Ectodermal cell (in vitro differentiated cells): Measurements from ENCODE around the gene SESTD1. TPM values are rescaled to one million over a fixed set of nuclear protein-coding genes. Genes with fewer than 3 reads are reported as not detected.

Experiments used
- H3K27ac ChIP-seq: 2 replicates; pipeline ENCODE4 v1.7.0; 2013; ENCODE audit warnings: mild to moderate bottlenecking, low read depth, low read length; ENCODE audit not compliant: insufficient read depth, poor library complexity, severe bottlenecking
- H3K27me3 ChIP-seq: 2 replicates; pipeline ENCODE4 v1.7.0; 2013; ENCODE audit warnings: mild to moderate bottlenecking, low read length; ENCODE audit not compliant: insufficient read depth, control insufficient read depth, poor library complexity, severe bottlenecking
- H3K36me3 ChIP-seq: one replicate; pipeline ENCODE4 v1.7.0; 2013; ENCODE audit warnings: low read length; ENCODE audit not compliant: control insufficient read depth, insufficient read depth
- H3K4me1 ChIP-seq: one replicate; pipeline ENCODE4 v1.7.0; 2013; ENCODE audit warnings: low read length; ENCODE audit not compliant: control insufficient read depth, insufficient read depth
- H3K4me3 ChIP-seq: 2 replicates; pipeline ENCODE4 v1.7.0; 2013; ENCODE audit warnings: low read depth, low read length, control low read depth; ENCODE audit not compliant: insufficient read depth
- H3K9me3 ChIP-seq: 2 replicates; pipeline ENCODE4 v1.7.0; 2013; ENCODE audit warnings: mild to moderate bottlenecking, low read length, moderate library complexity; ENCODE audit not compliant: control insufficient read depth
- WGBS, 2 experiments: methylation state at CpG; one replicate each; pipeline ENCODE4 v1.1.7; 2013; ENCODE audit warnings: missing lambda C conversion rate in 2 of 2; 5-methylcytosine and 5-hydroxymethylcytosine counted together
- polyA plus RNA-seq, 4 experiments: library from polyadenylated mRNA; stranded (reverse); fragments of 50-300 nt; gene quantifications; one replicate each; pipeline ENCODE4 v1.2.3, GENCODE V29; 2013

SESTD1 gene, protein sequence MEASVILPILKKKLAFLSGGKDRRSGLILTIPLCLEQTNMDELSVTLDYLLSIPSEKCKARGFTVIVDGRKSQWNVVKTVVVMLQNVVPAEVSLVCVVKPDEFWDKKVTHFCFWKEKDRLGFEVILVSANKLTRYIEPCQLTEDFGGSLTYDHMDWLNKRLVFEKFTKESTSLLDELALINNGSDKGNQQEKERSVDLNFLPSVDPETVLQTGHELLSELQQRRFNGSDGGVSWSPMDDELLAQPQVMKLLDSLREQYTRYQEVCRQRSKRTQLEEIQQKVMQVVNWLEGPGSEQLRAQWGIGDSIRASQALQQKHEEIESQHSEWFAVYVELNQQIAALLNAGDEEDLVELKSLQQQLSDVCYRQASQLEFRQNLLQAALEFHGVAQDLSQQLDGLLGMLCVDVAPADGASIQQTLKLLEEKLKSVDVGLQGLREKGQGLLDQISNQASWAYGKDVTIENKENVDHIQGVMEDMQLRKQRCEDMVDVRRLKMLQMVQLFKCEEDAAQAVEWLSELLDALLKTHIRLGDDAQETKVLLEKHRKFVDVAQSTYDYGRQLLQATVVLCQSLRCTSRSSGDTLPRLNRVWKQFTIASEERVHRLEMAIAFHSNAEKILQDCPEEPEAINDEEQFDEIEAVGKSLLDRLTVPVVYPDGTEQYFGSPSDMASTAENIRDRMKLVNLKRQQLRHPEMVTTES
- 54.9 TPM for polyA plus RNA-seq (2013, experiment 1 of 4)
- 55.1 TPM for polyA plus RNA-seq (2013, experiment 2 of 4)
- 43.7 TPM for polyA plus RNA-seq (2013, experiment 3 of 4)
- 45.9 TPM for polyA plus RNA-seq (2013, experiment 4 of 4)

GRCh38 chr2:179264368-179265081 is at the start of gene SESTD1:
TSS of gene SESTD1 (minus strand) at chr2:179264832. CDS start at chr2:179191841, 72,991 bp downstream.
- 1% methylated on average over 96 of the region's 96 CpGs for WGBS, 2 experiments
- no peaks in the 10 kb centered on the region for H3K27me3 ChIP-seq
- no peaks in the 10 kb centered on the region for H3K4me1 ChIP-seq
- H3K36me3 ChIP-seq, result no peaks in the 10 kb centered on the region
- no peaks in the 10 kb centered on the region for H3K9me3 ChIP-seq
- H3K4me3 ChIP-seq, result peak within 1 kb of the TSS; percentile 90
- H3K27ac ChIP-seq, result peak within 1 kb of the TSS; percentile 72

DNA sequence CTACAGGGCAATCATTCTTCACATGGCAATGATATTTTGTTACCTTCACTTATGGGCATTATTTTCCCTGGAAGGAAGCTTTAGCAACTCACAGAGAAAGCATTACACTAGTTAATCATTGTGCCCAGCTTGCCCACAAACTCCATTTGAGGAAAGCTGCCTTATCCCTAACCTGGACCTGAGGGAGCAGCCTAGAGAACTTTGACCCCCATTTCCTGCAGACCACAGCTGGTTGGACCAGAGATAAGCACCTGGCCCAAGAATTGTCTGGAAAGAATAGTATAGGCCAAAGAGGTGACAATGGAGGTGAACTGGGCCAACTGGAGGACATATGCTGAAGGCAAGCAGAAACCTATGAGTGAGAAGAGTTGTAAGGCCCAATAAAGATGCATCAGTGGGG is 48.4 kb upstream of the SESTD1 start:
- Histone ChIP-seq H3K9me3 (no peaks in the 10 kb centered on the region), H3K36me3 (no peaks in the 10 kb centered on the region), H3K27ac (no peak overlapping the region), H3K4me1 (no peaks in the 10 kb centered on the region), H3K4me3 (no peak overlapping the region), H3K27me3 (no peaks in the 10 kb centered on the region)

GRCh38 chr2:179311101-179311500 is 46.5 kb upstream of the SESTD1 start:
- no peak overlapping the region for H3K27ac ChIP-seq
- no peaks in the 10 kb centered on the region for H3K36me3 ChIP-seq
- H3K4me1 ChIP-seq, result no peaks in the 10 kb centered on the region
- no peaks in the 10 kb centered on the region for H3K27me3 ChIP-seq
- H3K9me3 ChIP-seq, result no peaks in the 10 kb centered on the region
- 95% methylated on average over 1 of the region's 1 CpG; no CpG with 5 or more reads in 1 of the 2 experiments for WGBS, 2 experiments
- no peak overlapping the region for H3K4me3 ChIP-seq

- Histone ChIP-seq H3K9me3 (no peaks in the 10 kb centered on the region), H3K27ac (no peak overlapping the region), H3K36me3 (no peaks in the 10 kb centered on the region), H3K4me3 (no peak overlapping the region), H3K27me3 (no peaks in the 10 kb centered on the region), H3K4me1 (no peaks in the 10 kb centered on the region)
- 86 to 93% methylated on average over 4 to 5 of the region's 5 CpGs for WGBS, 2 experiments
Observed at GRCh38 chr2:179307616-179308371, 43.2 kb upstream of the SESTD1 start.

- H3K9me3 ChIP-seq, result no peaks in the 10 kb centered on the region
- no peaks in the 10 kb centered on the region for H3K4me1 ChIP-seq
- WGBS, 2 experiments, result 93 to 98% methylated on average over 2 to 3 of the region's 3 CpGs
- H3K36me3 ChIP-seq, result no peaks in the 10 kb centered on the region
- H3K27me3 ChIP-seq, result no peaks in the 10 kb centered on the region
- no peak overlapping the region for H3K27ac ChIP-seq
- no peak overlapping the region for H3K4me3 ChIP-seq
Observed at GRCh38 chr2:179305125-179305524, 40.5 kb upstream of the SESTD1 start.

DNA sequence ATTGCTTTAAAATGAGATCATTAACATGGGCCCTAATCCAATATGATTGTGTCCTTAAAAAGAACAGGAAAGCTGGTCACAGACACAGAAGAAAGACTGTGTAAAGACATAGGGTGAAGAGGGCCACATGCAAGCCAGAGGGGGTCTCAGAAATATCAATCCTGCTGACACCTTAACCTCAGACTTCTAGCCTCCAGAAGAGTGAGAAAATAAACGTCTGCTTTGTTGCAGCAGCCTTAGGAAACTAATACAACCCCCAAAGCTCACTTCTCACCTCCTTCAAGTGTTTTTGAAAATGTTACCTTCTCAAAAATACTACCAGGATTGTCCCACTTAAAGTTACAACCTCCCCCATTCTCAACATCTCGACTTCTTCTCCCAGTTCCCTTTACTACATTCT is 39.8 kb upstream of the SESTD1 start:
- Histone ChIP-seq H3K27ac (no peak overlapping the region), H3K27me3 (no peaks in the 10 kb centered on the region), H3K36me3 (no peaks in the 10 kb centered on the region), H3K4me1 (no peaks in the 10 kb centered on the region), H3K9me3 (no peaks in the 10 kb centered on the region), H3K4me3 (no peak overlapping the region)
- WGBS, 2 experiments, result 85 to 96% methylated on average over 2 of the region's 2 CpGs

DNA sequence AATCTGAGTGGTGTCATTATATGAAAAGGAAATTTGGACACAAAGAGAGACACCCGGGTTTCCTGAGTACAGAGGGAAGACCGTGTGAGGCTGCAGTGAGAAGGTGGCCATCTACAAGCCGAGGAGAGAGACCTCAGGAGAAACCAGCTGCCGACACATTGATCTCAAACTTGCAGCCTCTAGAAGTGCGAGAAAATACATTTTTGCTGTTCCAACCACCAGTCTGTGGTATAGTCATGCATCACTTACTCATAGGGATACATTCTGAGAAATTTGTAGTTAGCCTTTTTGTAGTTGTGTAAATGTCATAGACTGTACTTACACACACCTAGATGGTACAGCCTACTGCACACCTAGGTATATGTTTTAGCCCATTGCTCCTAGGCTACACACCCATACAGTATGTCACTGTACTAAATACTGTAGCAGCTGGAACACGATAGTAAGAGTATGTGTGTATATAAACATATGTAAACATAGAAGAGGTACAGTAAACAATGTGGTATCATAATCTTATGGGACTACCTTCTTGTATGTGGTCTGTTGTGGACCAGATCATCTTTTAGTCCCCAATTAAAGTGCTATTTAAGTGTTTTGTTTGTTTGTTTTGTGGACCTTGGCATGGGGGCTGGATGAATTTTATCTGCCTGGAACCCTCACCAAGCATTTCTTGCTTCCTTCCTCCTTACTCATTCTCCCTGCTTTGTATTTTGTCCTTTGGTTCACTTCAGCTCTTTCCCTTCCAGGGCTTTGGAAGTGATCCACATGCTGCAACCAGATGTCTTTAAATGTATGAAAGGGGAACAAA is 38.3 kb upstream of the SESTD1 start:
- no peak overlapping the region for H3K4me3 ChIP-seq
- no peaks in the 10 kb centered on the region for H3K36me3 ChIP-seq
- no peaks in the 10 kb centered on the region for H3K9me3 ChIP-seq
- WGBS, 2 experiments, result 93 to 95% methylated on average over 5 to 6 of the region's 6 CpGs
- H3K4me1 ChIP-seq, result no peaks in the 10 kb centered on the region
- no peaks in the 10 kb centered on the region for H3K27me3 ChIP-seq
- H3K27ac ChIP-seq, result no peak overlapping the region

- H3K9me3 ChIP-seq, result no peaks in the 10 kb centered on the region
- WGBS, 2 experiments, result 89 to 97% methylated on average over 2 to 4 of the region's 4 CpGs
- H3K36me3 ChIP-seq, result no peaks in the 10 kb centered on the region
- H3K27me3 ChIP-seq, result no peaks in the 10 kb centered on the region
- H3K27ac ChIP-seq, result no peak overlapping the region
- no peaks in the 10 kb centered on the region for H3K4me1 ChIP-seq
- no peak overlapping the region for H3K4me3 ChIP-seq
Observed at GRCh38 chr2:179302149-179302548, 37.5 kb upstream of the SESTD1 start.

DNA sequence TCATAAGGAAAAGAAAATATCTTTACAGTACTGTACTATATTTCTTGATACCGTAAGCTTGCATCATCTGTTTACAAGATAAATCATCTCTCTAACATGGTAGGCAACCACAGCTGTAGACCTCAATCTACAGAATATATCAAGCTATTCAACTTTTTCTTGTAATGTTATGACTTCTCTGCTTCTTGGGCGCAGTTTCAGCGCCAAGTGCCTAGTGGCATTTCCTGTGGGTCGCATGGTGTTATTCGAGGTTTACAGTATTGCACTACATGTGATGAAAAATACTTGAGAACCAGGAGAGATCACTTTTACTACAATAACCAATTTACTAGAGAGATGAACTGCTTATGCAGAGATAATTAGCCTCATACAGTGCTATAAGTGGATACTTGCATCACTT is 34.0 kb upstream of the SESTD1 start:
- no peaks in the 10 kb centered on the region for H3K9me3 ChIP-seq

More for the DNA sequence above, 34.0 kb upstream of the SESTD1 start:
- no peaks in the 10 kb centered on the region for H3K27me3 ChIP-seq
- WGBS, 2 experiments, result 89 to 95% methylated on average over 5 of the region's 5 CpGs
- H3K27ac ChIP-seq, result no peak overlapping the region
- H3K36me3 ChIP-seq, result no peaks in the 10 kb centered on the region
- H3K4me3 ChIP-seq, result no peak overlapping the region
- H3K4me1 ChIP-seq, result no peaks in the 10 kb centered on the region
